Body of pancreas (tissue), 4 donors: ENCODE results near the gene CDH11. TPM values are rescaled to one million over a fixed set of nuclear protein-coding genes. Genes with fewer than 3 reads are reported as not detected.
A peak's percentile ranks its signal among the peaks of the same experiment; 100 is the strongest.

Experiments used
- ATAC-seq: fragments of 150-250 bp; one replicate; pipeline ENCODE4 v1.9.1; 2016
- DNase-seq, 4 donors: peaks; one replicate each; pipeline ENCODE4 v3.0.0-alpha.2; 2019
- H3K27ac ChIP-seq, 4 donors: fragments of 200-600 bp; sonication (generic); 1 replicate in 3 of 4; 2 replicates in 1 of 4; pipeline versions ENCODE4 v1.5.1 to v1.6.1; 2016 to 2019; ENCODE audit warnings: mild to moderate bottlenecking in 1 of 4, mixed read lengths in 1 of 4, moderate library complexity in 1 of 4
- H3K27me3 ChIP-seq, 2 donors: fragments of 200-600 bp; sonication (generic); one replicate each; pipeline ENCODE4 v1.6.0; 2016; ENCODE audit warnings: mild to moderate bottlenecking in 1 of 2
- H3K36me3 ChIP-seq, 2 donors: fragments of 200-600 bp; sonication (generic); replicated peaks in 1 of 2; 2 replicates each; pipeline ENCODE4 v1.5.1; 2016; ENCODE audit warnings: low read depth in 2 of 2; ENCODE audit not compliant: insufficient read depth in 1 of 2
- H3K4me1 ChIP-seq: fragments of 200-600 bp; sonication (generic); one replicate; pipeline ENCODE4 v1.6.0; 2016
- H3K4me3 ChIP-seq, 2 donors: fragments of 200-600 bp; sonication (generic); 1 replicate in 1 of 2; 2 replicates in 1 of 2; pipeline ENCODE4 v1.5.1; 2016 to 2019
- H3K9me3 ChIP-seq, 3 donors: fragments of 200-600 bp; sonication (generic); 1 replicate in 2 of 3; 2 replicates in 1 of 3; pipeline ENCODE4 v1.5.1; 2016
- POLR2A ChIP-seq, 3 donors: fragments of 450-650 bp; IDR thresholded peaks; one replicate each; pipeline ENCODE4 v1.6.1; 2016; ENCODE audit warnings: antibody characterized with exemption in 3 of 3, mild to moderate bottlenecking in 2 of 3
- WGBS, 2 donors: methylation state at CpG; one replicate each; pipeline ENCODE4 v1.1.5; 2017; 5-methylcytosine and 5-hydroxymethylcytosine counted together
- intact Hi-C: fragments of 100-400 bp; cut with DNase I; formaldehyde crosslinking; loops from one replicate; pipeline ENCODE4 v1.15.1; 2023
- total RNA-seq, 2 donors: library from RNA; depleted of rRNA; stranded (reverse); fragments of >200 nt; gene quantifications; one replicate each; pipeline ENCODE4 v1.1.0, GENCODE V29; 2016
- TF ChIP-seq, protein P1 (sequence below), 7 experiments: fragments of 450-650 bp in 4 of 7; fragments of 200-600 bp in 3 of 7; sonication (generic) in 3 of 7; IDR thresholded peaks; one replicate each; pipeline ENCODE4 v1.5.1; 2016 to 2019; ENCODE audit warnings: antibody characterized with exemption in 7 of 7

Gene CDH11
- total RNA-seq, 2 donors from 2014 or later: 8.6 to 17.6 TPM

DNA sequence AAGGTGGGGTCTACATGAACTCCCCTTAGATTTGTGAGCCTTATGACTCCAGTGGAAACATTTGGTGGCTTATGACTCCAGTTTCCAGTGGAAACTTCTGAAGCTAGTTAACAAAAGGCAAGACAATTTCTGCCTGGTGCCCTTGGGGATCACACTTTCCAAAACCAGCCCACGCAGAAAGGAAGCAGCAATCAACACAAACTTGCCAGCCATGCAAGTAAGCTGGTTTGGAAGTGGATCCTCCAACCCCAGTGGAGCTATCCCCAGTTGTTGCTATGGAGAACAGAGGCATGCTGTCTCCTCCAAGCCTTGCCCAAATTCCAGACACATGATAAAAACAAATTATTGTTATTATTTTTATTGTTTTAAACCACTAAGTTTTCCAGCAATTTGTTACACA is 130.9 kb downstream of the CDH11 start:
- WGBS, 2 donors: 67 to 85% methylated on average over 1 of the region's 1 CpG
- TF ChIP-seq POLR2A (IDR thresholded peaks at IDR 0.05): no peak
- TF ChIP-seq, protein P1, sequence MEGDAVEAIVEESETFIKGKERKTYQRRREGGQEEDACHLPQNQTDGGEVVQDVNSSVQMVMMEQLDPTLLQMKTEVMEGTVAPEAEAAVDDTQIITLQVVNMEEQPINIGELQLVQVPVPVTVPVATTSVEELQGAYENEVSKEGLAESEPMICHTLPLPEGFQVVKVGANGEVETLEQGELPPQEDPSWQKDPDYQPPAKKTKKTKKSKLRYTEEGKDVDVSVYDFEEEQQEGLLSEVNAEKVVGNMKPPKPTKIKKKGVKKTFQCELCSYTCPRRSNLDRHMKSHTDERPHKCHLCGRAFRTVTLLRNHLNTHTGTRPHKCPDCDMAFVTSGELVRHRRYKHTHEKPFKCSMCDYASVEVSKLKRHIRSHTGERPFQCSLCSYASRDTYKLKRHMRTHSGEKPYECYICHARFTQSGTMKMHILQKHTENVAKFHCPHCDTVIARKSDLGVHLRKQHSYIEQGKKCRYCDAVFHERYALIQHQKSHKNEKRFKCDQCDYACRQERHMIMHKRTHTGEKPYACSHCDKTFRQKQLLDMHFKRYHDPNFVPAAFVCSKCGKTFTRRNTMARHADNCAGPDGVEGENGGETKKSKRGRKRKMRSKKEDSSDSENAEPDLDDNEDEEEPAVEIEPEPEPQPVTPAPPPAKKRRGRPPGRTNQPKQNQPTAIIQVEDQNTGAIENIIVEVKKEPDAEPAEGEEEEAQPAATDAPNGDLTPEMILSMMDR (IDR thresholded peaks at IDR 0.05): no peak
- no peaks in the 10 kb centered on the region for H3K36me3 ChIP-seq
- H3K27me3 ChIP-seq: no peaks in the 10 kb centered on the region
- ATAC-seq: no peak
- DNase-seq: no peak
- no peaks in the 10 kb centered on the region for H3K9me3 ChIP-seq
- H3K4me3 ChIP-seq: no peak overlapping the region
- no peaks in the 10 kb centered on the region for H3K4me1 ChIP-seq
- intact Hi-C loops: no loop called here
- H3K27ac ChIP-seq: no peak overlapping the region

DNA sequence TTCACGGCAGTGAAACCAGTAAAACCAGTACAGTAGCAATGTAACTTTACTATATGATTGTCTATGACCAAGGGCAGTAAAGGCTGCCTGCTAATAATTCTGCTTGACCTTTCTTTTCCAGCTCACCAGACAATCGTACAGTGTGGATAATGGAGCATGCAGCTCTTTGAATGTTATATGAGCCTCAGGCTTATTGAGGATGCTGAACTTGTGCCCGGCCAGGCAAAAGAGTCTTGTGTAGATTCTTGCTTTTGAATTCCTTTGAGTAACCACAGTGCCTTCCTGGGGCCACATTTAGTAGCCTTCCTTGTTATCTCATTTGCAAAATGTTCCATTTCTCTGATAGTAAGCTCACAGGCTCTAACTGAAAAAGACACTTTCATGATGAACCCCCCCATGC is 131.8 kb downstream of the CDH11 start:
- ATAC-seq (no peak), DNase-seq (no peak)
- H3K9me3 ChIP-seq: no peaks in the 10 kb centered on the region
- no peak overlapping the region for H3K27ac ChIP-seq
- TF ChIP-seq POLR2A (IDR thresholded peaks at IDR 0.05): no peak
- TF ChIP-seq, protein P1 (IDR thresholded peaks at IDR 0.05): no peak
- no peaks in the 10 kb centered on the region for H3K27me3 ChIP-seq
- intact Hi-C loops: no loop called here
- H3K4me1 ChIP-seq: no peaks in the 10 kb centered on the region
- 30 to 47% methylated on average over 3 of the region's 3 CpGs for WGBS, 2 donors
- no peak overlapping the region for H3K4me3 ChIP-seq
- no peaks in the 10 kb centered on the region for H3K36me3 ChIP-seq

DNA sequence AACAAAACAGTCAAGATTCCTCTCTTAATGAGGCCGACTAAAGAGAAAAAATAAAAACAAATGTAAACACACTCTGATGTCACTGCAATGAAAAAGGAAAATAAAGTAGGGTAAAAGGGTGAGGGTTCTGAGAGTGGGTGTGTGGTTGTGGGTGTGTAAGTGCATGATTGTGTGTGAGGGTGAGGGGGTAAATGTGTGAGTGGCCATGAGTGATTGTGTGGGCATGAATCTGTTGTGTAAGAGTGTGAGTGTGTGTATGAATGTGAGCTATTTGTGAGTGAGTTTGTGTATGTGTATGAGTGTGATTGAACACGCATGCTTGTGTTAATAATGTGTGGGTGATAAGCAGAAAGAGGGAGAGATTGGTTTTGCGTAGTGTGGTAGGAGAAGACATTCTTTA is 132.8 kb downstream of the CDH11 start:
- no peak for TF ChIP-seq POLR2A (IDR thresholded peaks at IDR 0.05)
- TF ChIP-seq, protein P1 (IDR thresholded peaks at IDR 0.05): no peak
- DNase-seq (no peak), ATAC-seq (no peak)
- intact Hi-C loops: no loop called here
- no peaks in the 10 kb centered on the region for H3K36me3 ChIP-seq
- no peaks in the 10 kb centered on the region for H3K4me1 ChIP-seq
- H3K4me3 ChIP-seq: no peak overlapping the region
- no peak overlapping the region for H3K27ac ChIP-seq
- WGBS, 2 donors: 57 to 60% methylated on average over 3 of the region's 3 CpGs
- H3K27me3 ChIP-seq: no peaks in the 10 kb centered on the region
- H3K9me3 ChIP-seq: no peaks in the 10 kb centered on the region

DNA sequence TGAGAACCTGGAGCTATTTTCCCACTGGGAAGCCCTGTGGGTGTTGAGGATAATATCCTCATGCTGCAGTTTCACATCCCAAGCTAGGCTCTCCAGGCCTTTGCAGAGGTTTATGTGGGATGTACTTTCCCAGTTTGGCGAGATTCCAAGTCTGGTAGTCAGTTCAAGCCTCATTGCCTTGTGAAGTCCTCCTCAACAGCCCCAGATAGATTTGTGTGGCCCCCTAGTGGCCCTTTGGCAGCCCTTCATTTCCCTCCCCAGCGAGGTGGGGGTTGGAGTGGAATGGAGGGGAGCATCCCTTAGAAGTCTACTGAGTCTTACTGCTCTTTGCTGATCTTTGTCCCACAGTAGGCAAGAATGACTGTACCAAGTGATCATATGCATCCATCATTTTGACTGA is 137.9 kb downstream of the CDH11 start:
- DNase-seq: peak; percentile 6 to 12 (median 10)
- Histone ChIP-seq H3K27ac (no peak overlapping the region), H3K4me3 (no peak overlapping the region), H3K27me3 (no peaks in the 10 kb centered on the region), H3K4me1 (no peaks in the 10 kb centered on the region), H3K9me3 (no peaks in the 10 kb centered on the region), H3K36me3 (no peaks in the 10 kb centered on the region)
- TF ChIP-seq, protein P1 (IDR thresholded peaks at IDR 0.05): peak in 3 of 7 experiments; percentile 5 to 9 (median 5)
- no peak for TF ChIP-seq POLR2A (IDR thresholded peaks at IDR 0.05)
- 20 to 21% methylated on average over 2 of the region's 2 CpGs for WGBS, 2 donors
- intact Hi-C loops: no loop called here
- ATAC-seq: no peak

DNA sequence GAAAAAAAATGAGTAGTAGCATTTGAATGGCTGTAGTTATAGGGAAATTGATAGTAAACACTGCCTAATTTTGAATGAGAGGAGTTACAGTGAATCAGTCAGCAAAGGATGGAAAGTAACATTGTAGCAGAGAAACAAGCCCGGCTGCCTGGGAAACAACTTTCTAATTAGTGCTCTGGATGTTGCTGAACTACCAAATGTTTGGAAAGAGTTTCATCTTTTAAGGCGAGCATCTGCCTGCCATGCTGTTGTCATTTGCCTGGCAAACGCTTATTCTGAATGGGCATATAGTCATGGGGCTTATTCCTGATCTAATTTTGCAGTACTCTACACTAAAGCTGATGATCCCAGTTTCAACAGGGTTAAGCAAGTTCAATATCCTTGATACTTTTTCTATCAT is 138.6 kb downstream of the CDH11 start:
- no peak for DNase-seq

More for the DNA sequence above, 138.6 kb downstream of the CDH11 start:
- intact Hi-C loops: no loop called here
- no peaks in the 10 kb centered on the region for H3K27me3 ChIP-seq
- no peak overlapping the region for H3K4me3 ChIP-seq
- TF ChIP-seq POLR2A (IDR thresholded peaks at IDR 0.05): no peak
- TF ChIP-seq, protein P1 (IDR thresholded peaks at IDR 0.05): no peak
- no peaks in the 10 kb centered on the region for H3K36me3 ChIP-seq
- no peaks in the 10 kb centered on the region for H3K4me1 ChIP-seq
- no peaks in the 10 kb centered on the region for H3K9me3 ChIP-seq
- H3K27ac ChIP-seq: no peak overlapping the region
- WGBS, 2 donors: 51 to 64% methylated on average over 3 of the region's 3 CpGs
- ATAC-seq: no peak
